K562 treated with DMSO at 1 percent for 12 hours (cell line): ENCODE measurements around the gene AKAP17A. TPM values are rescaled to one million over a fixed set of nuclear protein-coding genes. Genes with fewer than 3 reads are reported as not detected.

Experiments
- total RNA-seq: library from RNA; unstranded; fragments of 300-600 nt; gene quantifications from 2 replicates; pipeline ENCODE4 v1.2.3, GENCODE V29; 2022; ENCODE audit not compliant: insufficient read depth

Gene AKAP17A, protein sequence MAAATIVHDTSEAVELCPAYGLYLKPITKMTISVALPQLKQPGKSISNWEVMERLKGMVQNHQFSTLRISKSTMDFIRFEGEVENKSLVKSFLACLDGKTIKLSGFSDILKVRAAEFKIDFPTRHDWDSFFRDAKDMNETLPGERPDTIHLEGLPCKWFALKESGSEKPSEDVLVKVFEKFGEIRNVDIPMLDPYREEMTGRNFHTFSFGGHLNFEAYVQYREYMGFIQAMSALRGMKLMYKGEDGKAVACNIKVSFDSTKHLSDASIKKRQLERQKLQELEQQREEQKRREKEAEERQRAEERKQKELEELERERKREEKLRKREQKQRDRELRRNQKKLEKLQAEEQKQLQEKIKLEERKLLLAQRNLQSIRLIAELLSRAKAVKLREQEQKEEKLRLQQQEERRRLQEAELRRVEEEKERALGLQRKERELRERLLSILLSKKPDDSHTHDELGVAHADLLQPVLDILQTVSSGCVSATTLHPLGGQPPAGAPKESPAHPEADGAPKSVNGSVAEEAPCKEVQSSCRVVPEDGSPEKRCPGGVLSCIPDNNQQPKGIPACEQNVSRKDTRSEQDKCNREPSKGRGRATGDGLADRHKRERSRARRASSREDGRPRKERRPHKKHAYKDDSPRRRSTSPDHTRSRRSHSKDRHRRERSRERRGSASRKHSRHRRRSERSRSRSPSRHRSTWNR
- total RNA-seq = 14.8 and 28.8 TPM in 2 replicates

GRCh38 chrX:1591102-1591862, at the start of gene AKAP17A:
Gene AKAP17A, plus strand, starts transcription at chrX:1591604. Its CDS starts 1,859 bp downstream, at chrX:1593463.

GRCh38 chrX:1614927-1615326, 23.5 kb downstream of the AKAP17A start, which contains the start of gene ASMT:
Gene ASMT, plus strand, starts transcription at chrX:1615059. Its CDS starts 141 bp downstream, at chrX:1615200.

Other genes with a start within 250 kb of the AKAP17A start
- gene SLC25A6, start 199.5 kb upstream of the AKAP17A start, total RNA-seq = 777 and 896 TPM in 2 replicates
- 21.1 and 23.0 TPM in 2 replicates for gene ASMTL, start 138.7 kb upstream of the AKAP17A start, total RNA-seq
- gene P2RY8, start 54.4 kb upstream of the AKAP17A start, total RNA-seq = 0.53 and 1.1 TPM in 2 replicates
- not detected in 2 replicates for gene ASMT, start 23.5 kb downstream of the AKAP17A start, total RNA-seq